Effector memory CD4-positive, alpha-beta T cell (primary cell): ENCODE data around the gene GRID1.

Experiments used
- DNase-seq, 3 donors: peaks; one replicate each; pipeline ENCODE4 v3.0.0-alpha.2; 2020
- H3K27ac ChIP-seq: 2 replicates; pipeline ENCODE4 v1.7.0; 2013; ENCODE audit warnings: mild to moderate bottlenecking, low read length, moderate library complexity; ENCODE audit not compliant: insufficient read depth, poor library complexity, severe bottlenecking
- H3K27me3 ChIP-seq: replicated peaks from 2 replicates; pipeline ENCODE4 v1.7.0; 2013; ENCODE audit warnings: mild to moderate bottlenecking, low read length; ENCODE audit not compliant: insufficient read depth, control insufficient read depth, poor library complexity, severe bottlenecking
- H3K36me3 ChIP-seq: 2 replicates; pipeline ENCODE4 v1.7.0; 2013; ENCODE audit warnings: mild to moderate bottlenecking, low read length, moderate library complexity; ENCODE audit not compliant: control insufficient read depth, insufficient read depth
- H3K4me1 ChIP-seq: 2 replicates; pipeline ENCODE4 v1.7.0; 2013; ENCODE audit warnings: low read length, mild to moderate bottlenecking; ENCODE audit not compliant: control insufficient read depth, insufficient read depth, poor library complexity, severe bottlenecking
- H3K4me3 ChIP-seq: 2 replicates; pipeline ENCODE4 v1.7.0; 2013; ENCODE audit warnings: low read length, low read depth, mild to moderate bottlenecking; ENCODE audit not compliant: insufficient read depth, poor library complexity, severe bottlenecking
- H3K9me3 ChIP-seq: 2 replicates; pipeline ENCODE4 v1.7.0; 2013; ENCODE audit warnings: mild to moderate bottlenecking, low read length, moderate library complexity; ENCODE audit not compliant: control insufficient read depth

The GRID1 gene

GRCh38 chr10:86287110-86287793 lies 79.3 kb downstream of the GRID1 start:
- Histone ChIP-seq H3K9me3 (no peaks in the 10 kb centered on the region), H3K4me1 (no peaks in the 10 kb centered on the region), H3K27me3 (peaks cover 4% of the 10 kb centered on the region), H3K27ac (no peak overlapping the region), H3K4me3 (no peak overlapping the region), H3K36me3 (no peaks in the 10 kb centered on the region)
- DNase-seq, result no peak

- no peaks in the 10 kb centered on the region for H3K9me3 ChIP-seq
- no peaks in the 10 kb centered on the region for H3K4me1 ChIP-seq
- DNase-seq, result no peak
- peaks cover 4% of the 10 kb centered on the region for H3K27me3 ChIP-seq
- no peak overlapping the region for H3K27ac ChIP-seq
- H3K36me3 ChIP-seq, result no peaks in the 10 kb centered on the region
- no peak overlapping the region for H3K4me3 ChIP-seq
Observed at GRCh38 chr10:86286236-86287109, 80.1 kb downstream of the GRID1 start.

GRCh38 chr10:86285136-86285790 lies 81.3 kb downstream of the GRID1 start:
- Histone ChIP-seq H3K4me3 (no peak overlapping the region), H3K36me3 (no peaks in the 10 kb centered on the region), H3K27me3 (peaks cover 4% of the 10 kb centered on the region), H3K9me3 (no peaks in the 10 kb centered on the region), H3K27ac (no peak overlapping the region), H3K4me1 (no peaks in the 10 kb centered on the region)
- no peak for DNase-seq

- no peak for DNase-seq
- no peaks in the 10 kb centered on the region for H3K9me3 ChIP-seq
- no peaks in the 10 kb centered on the region for H3K4me1 ChIP-seq
- H3K27ac ChIP-seq, result no peak overlapping the region
- H3K36me3 ChIP-seq, result no peaks in the 10 kb centered on the region
- no peak overlapping the region for H3K4me3 ChIP-seq
- H3K27me3 ChIP-seq, result peaks cover 4% of the 10 kb centered on the region
Observed at GRCh38 chr10:86284355-86285105, 82.1 kb downstream of the GRID1 start.

- H3K4me1 ChIP-seq, result no peaks in the 10 kb centered on the region
- H3K27ac ChIP-seq, result no peak overlapping the region
- H3K4me3 ChIP-seq, result no peak overlapping the region
- no peaks in the 10 kb centered on the region for H3K36me3 ChIP-seq
- H3K27me3 ChIP-seq, result peaks cover 4% of the 10 kb centered on the region
- DNase-seq, result no peak
- H3K9me3 ChIP-seq, result no peaks in the 10 kb centered on the region
Observed at GRCh38 chr10:86283466-86284287, 82.9 kb downstream of the GRID1 start.

DNA sequence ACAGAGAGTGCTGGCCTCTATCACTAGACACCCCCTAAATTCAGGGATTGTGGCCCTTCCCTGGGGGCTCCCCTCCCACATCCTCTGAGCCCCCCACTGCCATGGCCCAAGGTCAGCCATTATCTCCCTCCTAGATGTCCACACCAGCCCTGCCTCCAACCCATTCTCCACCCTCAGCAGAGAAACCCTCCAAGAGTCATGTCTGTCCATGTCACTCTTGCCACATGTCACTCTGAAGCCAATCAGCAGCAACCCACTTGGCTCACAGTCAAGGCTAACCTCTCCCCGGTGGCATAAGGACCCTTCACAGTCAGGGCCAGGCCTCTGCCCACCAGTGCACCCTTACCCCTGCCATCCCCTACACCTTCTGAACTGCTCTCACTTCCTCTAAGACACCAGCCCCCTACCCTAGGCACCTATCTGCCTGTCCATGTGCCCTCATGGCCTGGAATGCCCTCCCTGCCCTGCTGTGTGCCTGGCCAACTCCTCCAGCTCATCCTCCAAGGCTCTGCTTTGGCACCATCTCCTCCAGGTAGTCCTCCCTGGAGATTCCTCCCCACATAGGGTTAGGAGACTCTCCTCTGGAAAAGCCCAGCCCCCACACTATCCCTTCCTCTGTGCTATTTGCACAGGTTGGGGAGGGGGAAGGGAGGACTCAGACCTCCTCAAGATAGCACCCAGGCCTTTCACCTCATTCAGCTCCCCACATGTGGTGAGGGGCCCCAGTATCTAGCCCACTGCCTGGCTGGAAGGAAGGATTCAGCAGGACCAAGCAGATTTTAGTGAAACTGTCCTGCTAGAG lies 83.7 kb downstream of the GRID1 start:
- H3K27ac ChIP-seq, result no peak overlapping the region
- no peak for DNase-seq
- H3K9me3 ChIP-seq, result no peaks in the 10 kb centered on the region
- peaks cover 4% of the 10 kb centered on the region for H3K27me3 ChIP-seq
- H3K4me1 ChIP-seq, result no peaks in the 10 kb centered on the region
- no peaks in the 10 kb centered on the region for H3K36me3 ChIP-seq
- H3K4me3 ChIP-seq, result no peak overlapping the region

- H3K4me1 ChIP-seq, result no peaks in the 10 kb centered on the region
Observed at GRCh38 chr10:86281396-86281795, 85.2 kb downstream of the GRID1 start.

GRCh38 chr10:86269332-86269731 lies 97.3 kb downstream of the GRID1 start:
- no peak for DNase-seq
- H3K27ac ChIP-seq, result no peak overlapping the region
- no peaks in the 10 kb centered on the region for H3K9me3 ChIP-seq
- H3K4me3 ChIP-seq, result no peak overlapping the region
- no peaks in the 10 kb centered on the region for H3K4me1 ChIP-seq
- no peaks in the 10 kb centered on the region for H3K36me3 ChIP-seq
- H3K27me3 ChIP-seq, result no peaks in the 10 kb centered on the region

More at GRCh38 chr10:86281396-86281795, 85.2 kb downstream of the GRID1 start:
- no peak overlapping the region for H3K4me3 ChIP-seq
- H3K27ac ChIP-seq, result no peak overlapping the region
- no peaks in the 10 kb centered on the region for H3K9me3 ChIP-seq
- H3K27me3 ChIP-seq, result peaks cover 4% of the 10 kb centered on the region
- H3K36me3 ChIP-seq, result no peaks in the 10 kb centered on the region
- DNase-seq, result no peak
